HepG2 (cell line): ENCODE results near the gene MDP1. TPM values are rescaled to one million over a fixed set of nuclear protein-coding genes. Genes with fewer than 3 reads are reported as not detected.

Experiments
- DNMT3B ChIP-seq: conservative IDR thresholded peaks from 2 replicates; pipeline ENCODE4 v1.6.1; 2016; ENCODE audit warnings: missing biosample characterization, control low read depth
- ELF1 ChIP-seq: sonication (generic); formaldehyde crosslinking; IDR thresholded peaks from 2 replicates; pipeline ENCODE4 v1.4.0; 2020; ENCODE audit warnings: missing genetic modification reagents
- KDM2A ChIP-seq: sonication (generic); formaldehyde crosslinking; IDR thresholded peaks from 2 replicates; pipeline ENCODE4 v1.4.0; 2020; ENCODE audit warnings: low read depth, missing genetic modification reagents, borderline replicate concordance
- MXD4 ChIP-seq: IDR thresholded peaks from 2 replicates; pipeline ENCODE4 v1.6.1; 2016; ENCODE audit warnings: mild to moderate bottlenecking, missing biosample characterization, missing genetic modification reagents
- NCOA2 ChIP-seq: sonication (generic); formaldehyde crosslinking; IDR thresholded peaks from 2 replicates; pipeline ENCODE4 v1.8.0; 2022; ENCODE audit warnings: inconsistent platforms
- TARDBP ChIP-seq: sonication (generic); formaldehyde crosslinking; IDR thresholded peaks from 2 replicates; pipeline ENCODE4 v1.8.0; 2022; ENCODE audit warnings: mild to moderate bottlenecking, missing genetic modification reagents
- TOPORS ChIP-seq: sonication (generic); formaldehyde crosslinking; IDR thresholded peaks from 2 replicates; pipeline ENCODE4 v1.8.0; 2023; ENCODE audit warnings: mild to moderate bottlenecking, missing genetic modification reagents
- WIZ ChIP-seq: sonication (generic); formaldehyde crosslinking; IDR thresholded peaks from 2 replicates; pipeline ENCODE4 v1.5.1; 2020; ENCODE audit warnings: mild to moderate bottlenecking, missing genetic modification reagents
- ZNF124 ChIP-seq: sonication (generic); formaldehyde crosslinking; IDR thresholded peaks from 2 replicates; pipeline ENCODE4 v1.4.0; 2020; ENCODE audit warnings: missing genetic modification reagents
- ZNF570 ChIP-seq: sonication (generic); formaldehyde crosslinking; IDR thresholded peaks from 2 replicates; pipeline ENCODE4 v1.4.0; 2020; ENCODE audit warnings: mild to moderate bottlenecking, missing genetic modification reagents, borderline replicate concordance
- ZNF766 ChIP-seq: sonication (generic); formaldehyde crosslinking; IDR thresholded peaks from 2 replicates; pipeline ENCODE4 v1.5.0; 2020; ENCODE audit warnings: missing genetic modification reagents, borderline replicate concordance
- ZNF839 ChIP-seq: sonication (generic); formaldehyde crosslinking; IDR thresholded peaks from 2 replicates; pipeline ENCODE4 v1.4.0; 2020; ENCODE audit warnings: missing genetic modification reagents, mild to moderate bottlenecking, borderline replicate concordance
- polyA plus RNA-seq, 8 experiments: library from polyadenylated mRNA; depleted of rRNA in 3 of 8; stranded (reverse) in 7 of 8; unstranded in 1 of 8; fragments of >200 nt; fragmentation: Illumina TruSeq in 4 of 8; extraction: Trizol in 4 of 8; gene quantifications; 2 replicates each; pipeline versions ENCODE4 v1.2.1 to v1.2.3, GENCODE V29; 2011 to 2016; ENCODE audit warnings: low read depth in 4 of 8, missing spikeins in 1 of 8, mixed read lengths in 1 of 8; ENCODE audit not compliant: insufficient read depth in 1 of 8
- total RNA-seq, 5 experiments: library from RNA; depleted of rRNA; stranded (reverse); fragments of >200 nt; fragmentation: Illumina TruSeq; extraction: Trizol; gene quantifications; 2 replicates each; pipeline ENCODE4 v1.2.3, GENCODE V29; 2016; ENCODE audit warnings: low read depth in 1 of 5
- TF ChIP-seq, protein P1 (sequence below), 2 experiments: sonication (generic) in 1 of 2; formaldehyde crosslinking in 1 of 2; IDR thresholded peaks; 2 replicates each; pipeline versions ENCODE4 v1.6.1 to v1.9.0; 2014 to 2022; ENCODE audit warnings: antibody characterized with exemption in 1 of 2, borderline replicate concordance in 1 of 2, inconsistent platforms in 1 of 2, low read depth in 1 of 2, missing genetic modification reagents in 1 of 2
- TF ChIP-seq, protein P2 (sequence below), 2 experiments: sonication (generic) in 1 of 2; formaldehyde crosslinking in 1 of 2; IDR thresholded peaks; 2 replicates each; pipeline versions ENCODE4 v1.5.1 to v1.6.1; 2011 to 2020; ENCODE audit warnings: borderline replicate concordance in 1 of 2, low read depth in 1 of 2, low read length in 1 of 2, mild to moderate bottlenecking in 1 of 2, missing genetic modification reagents in 1 of 2, moderate library complexity in 1 of 2
- TF ChIP-seq, protein P3 (sequence below), 2 experiments: sonication (generic) in 1 of 2; formaldehyde crosslinking in 1 of 2; IDR thresholded peaks; 2 replicates each; pipeline versions ENCODE4 v1.4.0 to v1.6.1; 2018 to 2020; ENCODE audit warnings: missing genetic modification reagents in 2 of 2, borderline replicate concordance in 1 of 2, low read depth in 1 of 2, mild to moderate bottlenecking in 1 of 2, missing biosample characterization in 1 of 2
- TF ChIP-seq, protein P4 (sequence below): sonication (generic); formaldehyde crosslinking; IDR thresholded peaks from 2 replicates; pipeline ENCODE4 v1.4.0; 2020; ENCODE audit warnings: missing genetic modification reagents
- TF ChIP-seq, protein P5 (sequence below): sonication (generic); formaldehyde crosslinking; IDR thresholded peaks from 2 replicates; pipeline ENCODE4 v1.5.0; 2020; ENCODE audit warnings: mild to moderate bottlenecking, low read depth, missing genetic modification reagents, borderline replicate concordance

The MDP1 gene
- total and polyA plus RNA-seq, 2 of the 13 experiments (the other 11 are each of a cell fraction or from before 2014, with no cell fraction given) = 44.1 to 48.7 TPM

DNA sequence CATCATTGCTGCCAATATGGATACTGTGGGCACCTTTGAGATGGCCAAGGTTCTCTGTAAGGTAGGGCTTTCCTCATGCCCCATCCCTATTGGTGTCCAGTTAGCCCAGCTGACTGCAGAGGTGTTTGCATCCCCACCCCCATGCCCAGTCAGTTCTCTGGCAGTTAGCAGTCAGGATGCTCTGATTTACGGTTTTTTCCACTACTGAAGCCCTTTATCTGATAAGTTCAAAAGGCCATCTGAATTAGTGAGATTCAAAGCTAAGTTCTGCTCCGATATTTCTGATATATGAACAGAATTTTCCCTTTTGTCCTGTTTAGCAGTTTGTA, 17.6 kb upstream of the MDP1 start (continued):
- TF ChIP-seq, protein P1, sequence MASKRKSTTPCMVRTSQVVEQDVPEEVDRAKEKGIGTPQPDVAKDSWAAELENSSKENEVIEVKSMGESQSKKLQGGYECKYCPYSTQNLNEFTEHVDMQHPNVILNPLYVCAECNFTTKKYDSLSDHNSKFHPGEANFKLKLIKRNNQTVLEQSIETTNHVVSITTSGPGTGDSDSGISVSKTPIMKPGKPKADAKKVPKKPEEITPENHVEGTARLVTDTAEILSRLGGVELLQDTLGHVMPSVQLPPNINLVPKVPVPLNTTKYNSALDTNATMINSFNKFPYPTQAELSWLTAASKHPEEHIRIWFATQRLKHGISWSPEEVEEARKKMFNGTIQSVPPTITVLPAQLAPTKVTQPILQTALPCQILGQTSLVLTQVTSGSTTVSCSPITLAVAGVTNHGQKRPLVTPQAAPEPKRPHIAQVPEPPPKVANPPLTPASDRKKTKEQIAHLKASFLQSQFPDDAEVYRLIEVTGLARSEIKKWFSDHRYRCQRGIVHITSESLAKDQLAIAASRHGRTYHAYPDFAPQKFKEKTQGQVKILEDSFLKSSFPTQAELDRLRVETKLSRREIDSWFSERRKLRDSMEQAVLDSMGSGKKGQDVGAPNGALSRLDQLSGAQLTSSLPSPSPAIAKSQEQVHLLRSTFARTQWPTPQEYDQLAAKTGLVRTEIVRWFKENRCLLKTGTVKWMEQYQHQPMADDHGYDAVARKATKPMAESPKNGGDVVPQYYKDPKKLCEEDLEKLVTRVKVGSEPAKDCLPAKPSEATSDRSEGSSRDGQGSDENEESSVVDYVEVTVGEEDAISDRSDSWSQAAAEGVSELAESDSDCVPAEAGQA (IDR thresholded peaks at IDR 0.05; ENCODE audit: low read depth) = no peak
- TF ChIP-seq, protein P1 (CRISPR knock-in tag; IDR thresholded peaks at IDR 0.05; ENCODE audit: borderline replicate concordance) = no peak
- TF ChIP-seq WIZ (CRISPR knock-in tag) (no peak), DNMT3B (CRISPR knock-in tag) (no peak), NCOA2 (CRISPR knock-in tag) (no peak), ELF1 (CRISPR knock-in tag) (no peak), KDM2A (CRISPR knock-in tag) (no peak), ZNF839 (CRISPR knock-in tag) (no peak), TOPORS (CRISPR knock-in tag) (no peak), ZNF124 (CRISPR knock-in tag) (0 out of 2 replicates have a peak, but pooled peaks have one; percentile 9), MXD4 (CRISPR knock-in tag) (no peak), ZNF766 (no peak), ZNF570 (CRISPR knock-in tag) (no peak), TARDBP (CRISPR knock-in tag) (peak; percentile 19; the same call in 1 of the 2 replicates)
- TF ChIP-seq, protein P2, sequence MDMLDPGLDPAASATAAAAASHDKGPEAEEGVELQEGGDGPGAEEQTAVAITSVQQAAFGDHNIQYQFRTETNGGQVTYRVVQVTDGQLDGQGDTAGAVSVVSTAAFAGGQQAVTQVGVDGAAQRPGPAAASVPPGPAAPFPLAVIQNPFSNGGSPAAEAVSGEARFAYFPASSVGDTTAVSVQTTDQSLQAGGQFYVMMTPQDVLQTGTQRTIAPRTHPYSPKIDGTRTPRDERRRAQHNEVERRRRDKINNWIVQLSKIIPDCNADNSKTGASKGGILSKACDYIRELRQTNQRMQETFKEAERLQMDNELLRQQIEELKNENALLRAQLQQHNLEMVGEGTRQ (IDR thresholded peaks at IDR 0.05; ENCODE audit: low read depth, low read length) = peak; percentile 17; the same call in 1 of the 2 replicates
- TF ChIP-seq, protein P2 (CRISPR knock-in tag; IDR thresholded peaks at IDR 0.05; ENCODE audit: borderline replicate concordance) = no peak
- TF ChIP-seq, protein P3, sequence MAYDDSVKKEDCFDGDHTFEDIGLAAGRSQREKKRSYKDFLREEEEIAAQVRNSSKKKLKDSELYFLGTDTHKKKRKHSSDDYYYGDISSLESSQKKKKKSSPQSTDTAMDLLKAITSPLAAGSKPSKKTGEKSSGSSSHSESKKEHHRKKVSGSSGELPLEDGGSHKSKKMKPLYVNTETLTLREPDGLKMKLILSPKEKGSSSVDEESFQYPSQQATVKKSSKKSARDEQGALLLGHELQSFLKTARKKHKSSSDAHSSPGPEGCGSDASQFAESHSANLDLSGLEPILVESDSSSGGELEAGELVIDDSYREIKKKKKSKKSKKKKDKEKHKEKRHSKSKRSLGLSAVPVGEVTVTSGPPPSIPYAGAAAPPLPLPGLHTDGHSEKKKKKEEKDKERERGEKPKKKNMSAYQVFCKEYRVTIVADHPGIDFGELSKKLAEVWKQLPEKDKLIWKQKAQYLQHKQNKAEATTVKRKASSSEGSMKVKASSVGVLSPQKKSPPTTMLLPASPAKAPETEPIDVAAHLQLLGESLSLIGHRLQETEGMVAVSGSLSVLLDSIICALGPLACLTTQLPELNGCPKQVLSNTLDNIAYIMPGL (CRISPR knock-in tag; IDR thresholded peaks at IDR 0.05; ENCODE audit: borderline replicate concordance in 1 of 2, low read depth in 1 of 2) = no peak
- TF ChIP-seq, protein P4, sequence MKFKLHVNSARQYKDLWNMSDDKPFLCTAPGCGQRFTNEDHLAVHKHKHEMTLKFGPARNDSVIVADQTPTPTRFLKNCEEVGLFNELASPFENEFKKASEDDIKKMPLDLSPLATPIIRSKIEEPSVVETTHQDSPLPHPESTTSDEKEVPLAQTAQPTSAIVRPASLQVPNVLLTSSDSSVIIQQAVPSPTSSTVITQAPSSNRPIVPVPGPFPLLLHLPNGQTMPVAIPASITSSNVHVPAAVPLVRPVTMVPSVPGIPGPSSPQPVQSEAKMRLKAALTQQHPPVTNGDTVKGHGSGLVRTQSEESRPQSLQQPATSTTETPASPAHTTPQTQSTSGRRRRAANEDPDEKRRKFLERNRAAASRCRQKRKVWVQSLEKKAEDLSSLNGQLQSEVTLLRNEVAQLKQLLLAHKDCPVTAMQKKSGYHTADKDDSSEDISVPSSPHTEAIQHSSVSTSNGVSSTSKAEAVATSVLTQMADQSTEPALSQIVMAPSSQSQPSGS (CRISPR knock-in tag) = peak; percentile 9; the same call in 1 of the 2 replicates
- TF ChIP-seq, protein P5, sequence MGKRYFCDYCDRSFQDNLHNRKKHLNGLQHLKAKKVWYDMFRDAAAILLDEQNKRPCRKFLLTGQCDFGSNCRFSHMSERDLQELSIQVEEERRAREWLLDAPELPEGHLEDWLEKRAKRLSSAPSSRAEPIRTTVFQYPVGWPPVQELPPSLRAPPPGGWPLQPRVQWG (CRISPR knock-in tag) = no peak
